ENCODE data around the gene RBMS1.

Gene RBMS1

DNA sequence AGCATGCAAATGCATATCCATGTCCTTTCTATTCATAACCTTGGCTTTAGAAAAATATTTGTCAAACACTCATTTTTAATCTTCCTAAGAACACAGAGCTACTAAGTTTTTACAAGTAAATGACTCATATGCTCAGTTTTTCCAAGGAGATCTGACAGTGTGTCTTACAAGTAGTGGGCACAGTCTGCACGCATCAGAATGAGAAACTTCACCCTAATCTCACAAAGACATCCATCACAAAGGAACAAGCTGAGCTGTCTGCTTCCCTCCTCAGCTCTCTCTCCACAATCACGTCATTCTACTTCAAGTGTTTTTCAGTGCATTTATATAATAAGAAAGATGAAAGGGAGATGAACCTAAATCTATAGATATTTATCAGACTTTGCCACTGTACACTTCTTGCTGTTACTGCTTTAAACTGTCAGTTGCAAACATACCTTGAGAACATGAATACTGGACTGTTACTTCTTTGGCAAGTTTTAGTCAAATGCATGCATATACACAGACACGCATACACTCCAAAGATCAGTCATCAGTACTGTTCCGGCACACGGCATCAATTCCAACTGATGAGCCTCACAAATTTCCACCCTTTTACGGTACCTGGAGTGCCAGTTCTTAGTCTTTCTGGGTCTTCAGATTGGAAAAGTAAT, 75.7 kb downstream of the RBMS1 start:
- TF ChIP-seq, protein P1, sequence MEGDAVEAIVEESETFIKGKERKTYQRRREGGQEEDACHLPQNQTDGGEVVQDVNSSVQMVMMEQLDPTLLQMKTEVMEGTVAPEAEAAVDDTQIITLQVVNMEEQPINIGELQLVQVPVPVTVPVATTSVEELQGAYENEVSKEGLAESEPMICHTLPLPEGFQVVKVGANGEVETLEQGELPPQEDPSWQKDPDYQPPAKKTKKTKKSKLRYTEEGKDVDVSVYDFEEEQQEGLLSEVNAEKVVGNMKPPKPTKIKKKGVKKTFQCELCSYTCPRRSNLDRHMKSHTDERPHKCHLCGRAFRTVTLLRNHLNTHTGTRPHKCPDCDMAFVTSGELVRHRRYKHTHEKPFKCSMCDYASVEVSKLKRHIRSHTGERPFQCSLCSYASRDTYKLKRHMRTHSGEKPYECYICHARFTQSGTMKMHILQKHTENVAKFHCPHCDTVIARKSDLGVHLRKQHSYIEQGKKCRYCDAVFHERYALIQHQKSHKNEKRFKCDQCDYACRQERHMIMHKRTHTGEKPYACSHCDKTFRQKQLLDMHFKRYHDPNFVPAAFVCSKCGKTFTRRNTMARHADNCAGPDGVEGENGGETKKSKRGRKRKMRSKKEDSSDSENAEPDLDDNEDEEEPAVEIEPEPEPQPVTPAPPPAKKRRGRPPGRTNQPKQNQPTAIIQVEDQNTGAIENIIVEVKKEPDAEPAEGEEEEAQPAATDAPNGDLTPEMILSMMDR (IDR thresholded peaks at IDR 0.05; ENCODE audit: low read depth, low read length, poor library complexity, severe bottlenecking): no peak
- no peak for TF ChIP-seq EZH2phosphoT487 (IDR thresholded peaks at IDR 0.05; ENCODE audit: borderline replicate concordance, low read length)
- H3K9me2 ChIP-seq (replicated peaks; ENCODE audit: control insufficient read depth, low read length): no peaks in the 10 kb centered on the region
- H3K27ac ChIP-seq (ENCODE audit: low read depth, low read length): no peak overlapping the region
- no peaks in the 10 kb centered on the region for H4K20me1 ChIP-seq (ENCODE audit: control insufficient read depth, insufficient read depth, low read depth, low read length)
- H3F3A ChIP-seq (ENCODE audit: control insufficient read depth, insufficient read depth): no peaks in the 10 kb centered on the region
- H3K4me2 ChIP-seq (ENCODE audit: low read length): no peak overlapping the region
- H3K27me3 ChIP-seq (ENCODE audit: control insufficient read depth, low read length): peaks cover 42% of the 10 kb centered on the region
- H3K9me3 ChIP-seq (ENCODE audit: control insufficient read depth, insufficient read depth, low read length): no peaks in the 10 kb centered on the region
- H3K4me1 ChIP-seq (ENCODE audit: control insufficient read depth, low read length): peaks cover 6% of the 10 kb centered on the region
- no peaks in the 10 kb centered on the region for H3K36me3 ChIP-seq (ENCODE audit: control insufficient read depth, low read length)
- no peak overlapping the region for H3K4me3 ChIP-seq (ENCODE audit: low read length)
- no peaks in the 10 kb centered on the region for H3K79me2 ChIP-seq (ENCODE audit: control insufficient read depth, low read length)

- TF ChIP-seq, protein P1 (IDR thresholded peaks at IDR 0.05; ENCODE audit: low read depth, low read length, poor library complexity, severe bottlenecking): no peak
- TF ChIP-seq EZH2phosphoT487 (IDR thresholded peaks at IDR 0.05; ENCODE audit: borderline replicate concordance, low read length): no peak
- Histone ChIP-seq H3K4me1 (ENCODE audit: control insufficient read depth, low read length) (peaks cover 11% of the 10 kb centered on the region), H3K27ac (ENCODE audit: low read depth, low read length) (no peak overlapping the region), H3F3A (ENCODE audit: control insufficient read depth, insufficient read depth) (no peaks in the 10 kb centered on the region), H3K79me2 (ENCODE audit: control insufficient read depth, low read length) (no peaks in the 10 kb centered on the region), H3K4me3 (ENCODE audit: low read length) (no peak overlapping the region), H4K20me1 (ENCODE audit: control insufficient read depth, insufficient read depth, low read depth, low read length) (no peaks in the 10 kb centered on the region), H3K36me3 (ENCODE audit: control insufficient read depth, low read length) (no peaks in the 10 kb centered on the region), H3K9me2 (replicated peaks; ENCODE audit: control insufficient read depth, low read length) (no peaks in the 10 kb centered on the region), H3K27me3 (ENCODE audit: control insufficient read depth, low read length) (peaks cover 61% of the 10 kb centered on the region), H3K4me2 (ENCODE audit: low read length) (no peak overlapping the region), H3K9me3 (ENCODE audit: control insufficient read depth, insufficient read depth, low read length) (no peaks in the 10 kb centered on the region)
These were observed 77.6 kb downstream of the RBMS1 start for GRCh38 chr2:160415991-160416390.

GRCh38 chr2:160411955-160412354, 81.7 kb downstream of the RBMS1 start:
- 0 out of 2 replicates have a peak, but pooled peaks cover 4% of the 10 kb centered on the region for H3F3A ChIP-seq (ENCODE audit: control insufficient read depth, insufficient read depth)
- no peaks in the 10 kb centered on the region for H3K9me2 ChIP-seq (replicated peaks; ENCODE audit: control insufficient read depth, low read length)
- TF ChIP-seq, protein P1 (IDR thresholded peaks at IDR 0.05; ENCODE audit: low read depth, low read length, poor library complexity, severe bottlenecking): no peak
- TF ChIP-seq EZH2phosphoT487 (IDR thresholded peaks at IDR 0.05; ENCODE audit: borderline replicate concordance, low read length): no peak
- H3K9me3 ChIP-seq (ENCODE audit: control insufficient read depth, insufficient read depth, low read length): no peaks in the 10 kb centered on the region
- H4K20me1 ChIP-seq (ENCODE audit: control insufficient read depth, insufficient read depth, low read depth, low read length): no peaks in the 10 kb centered on the region
- H3K27me3 ChIP-seq (ENCODE audit: control insufficient read depth, low read length): peaks cover 55% of the 10 kb centered on the region
- no peak overlapping the region for H3K27ac ChIP-seq (ENCODE audit: low read depth, low read length)
- H3K4me2 ChIP-seq (ENCODE audit: low read length): no peak overlapping the region
- peaks cover 11% of the 10 kb centered on the region for H3K4me1 ChIP-seq (ENCODE audit: control insufficient read depth, low read length)
- H3K36me3 ChIP-seq (ENCODE audit: control insufficient read depth, low read length): no peaks in the 10 kb centered on the region
- no peaks in the 10 kb centered on the region for H3K79me2 ChIP-seq (ENCODE audit: control insufficient read depth, low read length)
- no peak overlapping the region for H3K4me3 ChIP-seq (ENCODE audit: low read length)

Measured in DOHH2 (cell line).